ENCODE measurements around the gene TEDC1. TPM values are rescaled to one million over a fixed set of nuclear protein-coding genes. Genes with fewer than 3 reads are reported as not detected.
A peak's percentile ranks its signal among the peaks of the same experiment; 100 is the strongest.

TEDC1 gene
- total RNA-seq, 1 donor = 5.1 TPM

- Histone ChIP-seq H2AFZ (ENCODE audit: low read length) (no peak overlapping the region), H3K27me3 (ENCODE audit: insufficient read depth, low read length) (no peaks in the 10 kb centered on the region), H3K4me3 (ENCODE audit: insufficient read depth, low read length) (no peak overlapping the region), H3K36me3 (ENCODE audit: insufficient read depth, low read length) (peaks cover 13% of the 10 kb centered on the region), H3K4me1 (ENCODE audit: insufficient read depth, low read length) (peaks cover 24% of the 10 kb centered on the region), H3K27ac (ENCODE audit: low read depth, low read length) (no peak overlapping the region), H4K20me1 (ENCODE audit: insufficient read depth, low read length) (peaks cover 23% of the 10 kb centered on the region), H3K79me2 (ENCODE audit: insufficient read depth, low read length) (no peaks in the 10 kb centered on the region), H3K4me2 (ENCODE audit: insufficient read depth, low read length) (no peak overlapping the region), H3K9me3 (ENCODE audit: low read depth, low read length) (no peaks in the 10 kb centered on the region)
- TF ChIP-seq, protein P1, sequence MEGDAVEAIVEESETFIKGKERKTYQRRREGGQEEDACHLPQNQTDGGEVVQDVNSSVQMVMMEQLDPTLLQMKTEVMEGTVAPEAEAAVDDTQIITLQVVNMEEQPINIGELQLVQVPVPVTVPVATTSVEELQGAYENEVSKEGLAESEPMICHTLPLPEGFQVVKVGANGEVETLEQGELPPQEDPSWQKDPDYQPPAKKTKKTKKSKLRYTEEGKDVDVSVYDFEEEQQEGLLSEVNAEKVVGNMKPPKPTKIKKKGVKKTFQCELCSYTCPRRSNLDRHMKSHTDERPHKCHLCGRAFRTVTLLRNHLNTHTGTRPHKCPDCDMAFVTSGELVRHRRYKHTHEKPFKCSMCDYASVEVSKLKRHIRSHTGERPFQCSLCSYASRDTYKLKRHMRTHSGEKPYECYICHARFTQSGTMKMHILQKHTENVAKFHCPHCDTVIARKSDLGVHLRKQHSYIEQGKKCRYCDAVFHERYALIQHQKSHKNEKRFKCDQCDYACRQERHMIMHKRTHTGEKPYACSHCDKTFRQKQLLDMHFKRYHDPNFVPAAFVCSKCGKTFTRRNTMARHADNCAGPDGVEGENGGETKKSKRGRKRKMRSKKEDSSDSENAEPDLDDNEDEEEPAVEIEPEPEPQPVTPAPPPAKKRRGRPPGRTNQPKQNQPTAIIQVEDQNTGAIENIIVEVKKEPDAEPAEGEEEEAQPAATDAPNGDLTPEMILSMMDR (IDR thresholded peaks at IDR 0.05; ENCODE audit: extremely low read depth, low read depth, low read length) = no peak
- peak; percentile 94 for DNase-seq (ENCODE audit: insufficient read length, low spot score, missing footprints)
Observed at GRCh38 chr14:105471823-105472485, 19.1 kb upstream of the TEDC1 start.

GRCh38 chr14:105472486-105472991 is 18.5 kb upstream of the TEDC1 start:
- peaks cover 4% of the 10 kb centered on the region for H3K79me2 ChIP-seq (ENCODE audit: insufficient read depth, low read length)
- no peak overlapping the region for H3K27ac ChIP-seq (ENCODE audit: low read depth, low read length)
- H3K9me3 ChIP-seq (ENCODE audit: low read depth, low read length) = no peaks in the 10 kb centered on the region
- no peak for DNase-seq (ENCODE audit: insufficient read length, low spot score, missing footprints)
- no peak overlapping the region for H2AFZ ChIP-seq (ENCODE audit: low read length)
- no peak overlapping the region for H3K4me2 ChIP-seq (ENCODE audit: insufficient read depth, low read length)
- peaks cover 23% of the 10 kb centered on the region for H4K20me1 ChIP-seq (ENCODE audit: insufficient read depth, low read length)
- peaks cover 26% of the 10 kb centered on the region for H3K4me1 ChIP-seq (ENCODE audit: insufficient read depth, low read length)
- no peaks in the 10 kb centered on the region for H3K27me3 ChIP-seq (ENCODE audit: insufficient read depth, low read length)
- H3K4me3 ChIP-seq (ENCODE audit: insufficient read depth, low read length) = no peak overlapping the region
- TF ChIP-seq, protein P1 (IDR thresholded peaks at IDR 0.05; ENCODE audit: extremely low read depth, low read depth, low read length) = no peak
- peaks cover 7% of the 10 kb centered on the region for H3K36me3 ChIP-seq (ENCODE audit: insufficient read depth, low read length)

- peaks cover 4% of the 10 kb centered on the region for H3K79me2 ChIP-seq (ENCODE audit: insufficient read depth, low read length)
- peaks cover 23% of the 10 kb centered on the region for H4K20me1 ChIP-seq (ENCODE audit: insufficient read depth, low read length)
- no peaks in the 10 kb centered on the region for H3K9me3 ChIP-seq (ENCODE audit: low read depth, low read length)
- H3K4me2 ChIP-seq (ENCODE audit: insufficient read depth, low read length) = peak overlapping the region; percentile 76
- peak; percentile 94 for DNase-seq (ENCODE audit: insufficient read length, low spot score, missing footprints)
- peaks cover under 1% of the 10 kb centered on the region for H3K36me3 ChIP-seq (ENCODE audit: insufficient read depth, low read length)
- peaks cover 26% of the 10 kb centered on the region for H3K4me1 ChIP-seq (ENCODE audit: insufficient read depth, low read length)
- H3K4me3 ChIP-seq (ENCODE audit: insufficient read depth, low read length) = no peak overlapping the region
- no peaks in the 10 kb centered on the region for H3K27me3 ChIP-seq (ENCODE audit: insufficient read depth, low read length)
- no peak overlapping the region for H2AFZ ChIP-seq (ENCODE audit: low read length)
- TF ChIP-seq, protein P1 (IDR thresholded peaks at IDR 0.05; ENCODE audit: extremely low read depth, low read depth, low read length) = no peak
- no peak overlapping the region for H3K27ac ChIP-seq (ENCODE audit: low read depth, low read length)
Observed at GRCh38 chr14:105473033-105473676, 17.9 kb upstream of the TEDC1 start.

Data from osteoblast (primary cell).